Fibroblast of lung (primary cell): Measurements from ENCODE around the gene OSBP2. TPM values are rescaled to one million over a fixed set of nuclear protein-coding genes. Genes with fewer than 3 reads are reported as not detected.

Source experiments
- DNase-seq, 2 donors: peaks; one replicate each; pipeline versions ENCODE4 v3.0.0 to v3.0.0-alpha.2; 2010; ENCODE audit warnings: low read depth in 2 of 2
- H2AFZ ChIP-seq: 2 replicates; pipeline ENCODE4 v1.5.1; 2012; ENCODE audit warnings: low read length, control low read depth, inconsistent platforms
- H3K27ac ChIP-seq: 2 replicates; pipeline ENCODE4 v1.5.1; 2011; ENCODE audit warnings: low read length, control low read depth; ENCODE audit not compliant: insufficient read depth
- H3K27me3 ChIP-seq: 2 replicates; pipeline ENCODE4 v1.5.1; 2011; ENCODE audit warnings: mild to moderate bottlenecking, low read length; ENCODE audit not compliant: control insufficient read depth, insufficient read depth
- H3K36me3 ChIP-seq: 2 replicates; pipeline ENCODE4 v1.5.1; 2011; ENCODE audit warnings: low read length; ENCODE audit not compliant: control insufficient read depth, insufficient read depth
- H3K4me1 ChIP-seq: 2 replicates; pipeline ENCODE4 v1.5.1; 2011; ENCODE audit warnings: low read length; ENCODE audit not compliant: control insufficient read depth, insufficient read depth; ENCODE audit errors: extremely low read depth
- H3K4me2 ChIP-seq: 2 replicates; pipeline ENCODE4 v1.5.1; 2011; ENCODE audit warnings: low read length, control low read depth; ENCODE audit not compliant: insufficient read depth; ENCODE audit errors: extremely low read depth
- H3K4me3 ChIP-seq, 4 experiments: fragments of 200-600 bp in 1 of 4; sonication (generic) in 1 of 4; replicated peaks in 1 of 4; 2 replicates each; pipeline ENCODE4 v1.5.1; 2011 to 2016; ENCODE audit warnings: low read length in 4 of 4, low read depth in 3 of 4, mild to moderate bottlenecking in 3 of 4, control low read depth in 2 of 4, inconsistent platforms in 1 of 4, mixed read lengths in 1 of 4; ENCODE audit not compliant: insufficient read depth in 1 of 4; ENCODE audit errors: control extremely low read depth in 1 of 4
- H3K79me2 ChIP-seq: 2 replicates; pipeline ENCODE4 v1.5.1; 2012; ENCODE audit warnings: mild to moderate bottlenecking, low read length, inconsistent platforms; ENCODE audit not compliant: control insufficient read depth, insufficient read depth
- H3K9ac ChIP-seq: 2 replicates; pipeline ENCODE4 v1.5.1; 2011; ENCODE audit warnings: mild to moderate bottlenecking, low read length, control low read depth; ENCODE audit not compliant: insufficient read depth
- H3K9me3 ChIP-seq: 2 replicates; pipeline ENCODE4 v1.5.1; 2012; ENCODE audit warnings: low read depth, low read length; ENCODE audit not compliant: control insufficient read depth, insufficient read depth
- H4K20me1 ChIP-seq: 2 replicates; pipeline ENCODE4 v1.5.1; 2011; ENCODE audit warnings: low read length; ENCODE audit not compliant: control insufficient read depth, insufficient read depth; ENCODE audit errors: extremely low read depth
- EZH2 ChIP-seq: IDR thresholded peaks from 2 replicates; pipeline ENCODE4 v1.5.1; 2012; ENCODE audit warnings: low read length, control low read depth, mild to moderate bottlenecking; ENCODE audit errors: missing control alignments
- polyA plus RNA-seq, 2 donors: library from polyadenylated mRNA; depleted of rRNA in 1 of 2; stranded (reverse) in 1 of 2; unstranded in 1 of 2; fragments of >200 nt; gene quantifications; 2 replicates each; pipeline ENCODE4 v1.2.1, GENCODE V29; 2011 to 2012; ENCODE audit warnings: missing spikeins in 1 of 2
- total RNA-seq: library from RNA; depleted of rRNA; stranded (reverse); fragments of >200 nt; gene quantifications from 2 replicates; pipeline ENCODE4 v1.2.1, GENCODE V29; 2014
- TF ChIP-seq, protein P1 (sequence below), 2 donors: IDR thresholded peaks in 1 of 2; conservative IDR thresholded peaks in 1 of 2; 1 replicate in 1 of 2; 2 replicates in 1 of 2; pipeline ENCODE4 v1.5.1; 2011 to 2012; ENCODE audit warnings: low read length in 2 of 2, control low read depth in 1 of 2, inconsistent platforms in 1 of 2, low read depth in 1 of 2, mild to moderate bottlenecking in 1 of 2

The OSBP2 gene
- total and polyA plus RNA-seq, 2 donors (not counting 1 experiment from before 2014, with no cell fraction given), result 0.40 to 3.8 TPM

DNA sequence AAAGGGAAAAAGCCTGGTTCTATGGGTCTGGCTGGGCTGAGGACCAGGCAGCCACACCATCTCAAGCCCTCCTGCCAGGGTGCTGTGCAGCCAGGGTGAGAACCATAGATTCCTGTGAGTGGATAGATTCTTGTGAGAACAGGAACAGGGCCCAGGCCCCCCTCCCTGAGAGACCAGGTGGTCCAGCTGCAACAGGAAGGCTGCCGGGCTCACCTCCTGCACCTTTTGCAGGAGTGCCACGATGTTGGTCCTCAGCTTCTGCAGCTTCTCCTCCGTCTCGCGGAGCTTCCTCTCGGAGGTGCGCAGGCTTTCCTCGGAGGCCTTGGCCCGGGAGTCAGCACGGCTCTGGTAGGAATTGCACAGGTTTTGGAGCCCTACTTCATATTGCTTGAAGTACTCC lies 233.1 kb downstream of the OSBP2 start:
- no peak overlapping the region for H3K9ac ChIP-seq
- H2AFZ ChIP-seq, result no peak overlapping the region
- H3K27ac ChIP-seq, result no peak overlapping the region
- TF ChIP-seq, protein P1, sequence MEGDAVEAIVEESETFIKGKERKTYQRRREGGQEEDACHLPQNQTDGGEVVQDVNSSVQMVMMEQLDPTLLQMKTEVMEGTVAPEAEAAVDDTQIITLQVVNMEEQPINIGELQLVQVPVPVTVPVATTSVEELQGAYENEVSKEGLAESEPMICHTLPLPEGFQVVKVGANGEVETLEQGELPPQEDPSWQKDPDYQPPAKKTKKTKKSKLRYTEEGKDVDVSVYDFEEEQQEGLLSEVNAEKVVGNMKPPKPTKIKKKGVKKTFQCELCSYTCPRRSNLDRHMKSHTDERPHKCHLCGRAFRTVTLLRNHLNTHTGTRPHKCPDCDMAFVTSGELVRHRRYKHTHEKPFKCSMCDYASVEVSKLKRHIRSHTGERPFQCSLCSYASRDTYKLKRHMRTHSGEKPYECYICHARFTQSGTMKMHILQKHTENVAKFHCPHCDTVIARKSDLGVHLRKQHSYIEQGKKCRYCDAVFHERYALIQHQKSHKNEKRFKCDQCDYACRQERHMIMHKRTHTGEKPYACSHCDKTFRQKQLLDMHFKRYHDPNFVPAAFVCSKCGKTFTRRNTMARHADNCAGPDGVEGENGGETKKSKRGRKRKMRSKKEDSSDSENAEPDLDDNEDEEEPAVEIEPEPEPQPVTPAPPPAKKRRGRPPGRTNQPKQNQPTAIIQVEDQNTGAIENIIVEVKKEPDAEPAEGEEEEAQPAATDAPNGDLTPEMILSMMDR (conservative IDR thresholded peaks at IDR 0.05 in 1 of 2, IDR thresholded peaks at IDR 0.05 in 1 of 2; ENCODE audit: low read depth in 1 of 2, low read length in 2 of 2), result no peak
- TF ChIP-seq EZH2, result no peak
- H4K20me1 ChIP-seq, result no peaks in the 10 kb centered on the region
- no peaks in the 10 kb centered on the region for H3K4me1 ChIP-seq
- no peak overlapping the region for H3K4me2 ChIP-seq
- H3K27me3 ChIP-seq, result no peaks in the 10 kb centered on the region
- DNase-seq, result no peak
- H3K36me3 ChIP-seq, result peaks cover 26% of the 10 kb centered on the region
- H3K9me3 ChIP-seq, result no peaks in the 10 kb centered on the region
- H3K4me3 ChIP-seq, result no peak overlapping the region
- no peaks in the 10 kb centered on the region for H3K79me2 ChIP-seq

DNA sequence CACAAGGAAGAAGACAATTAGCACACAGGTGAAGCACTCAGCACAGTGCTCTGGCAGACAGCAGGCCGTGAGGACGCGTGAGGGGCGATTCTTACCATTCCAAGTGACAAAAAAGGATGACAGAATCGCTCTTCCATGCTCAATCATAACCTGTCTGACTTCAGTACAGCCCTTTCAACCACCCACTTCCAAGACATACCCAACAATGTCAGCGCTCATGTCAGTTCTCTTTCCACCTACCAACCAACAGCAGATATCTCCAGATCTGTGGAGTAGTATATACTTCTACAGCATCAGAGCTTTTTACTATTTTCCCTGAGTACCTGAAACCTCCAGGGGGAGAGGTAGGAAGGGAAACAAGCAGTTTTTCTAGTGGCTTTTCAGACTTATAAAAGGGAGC lies 233.7 kb downstream of the OSBP2 start:
- Histone ChIP-seq H3K36me3 (peaks cover 28% of the 10 kb centered on the region), H3K79me2 (no peaks in the 10 kb centered on the region), H3K9ac (no peak overlapping the region), H3K4me3 (no peak overlapping the region), H3K4me1 (no peaks in the 10 kb centered on the region), H4K20me1 (no peaks in the 10 kb centered on the region), H3K27ac (no peak overlapping the region), H3K9me3 (no peaks in the 10 kb centered on the region), H3K4me2 (no peak overlapping the region), H2AFZ (no peak overlapping the region), H3K27me3 (no peaks in the 10 kb centered on the region)
- TF ChIP-seq, protein P1 (conservative IDR thresholded peaks at IDR 0.05 in 1 of 2, IDR thresholded peaks at IDR 0.05 in 1 of 2; ENCODE audit: low read depth in 1 of 2, low read length in 2 of 2), result no peak
- TF ChIP-seq EZH2, result no peak
- no peak for DNase-seq

DNA sequence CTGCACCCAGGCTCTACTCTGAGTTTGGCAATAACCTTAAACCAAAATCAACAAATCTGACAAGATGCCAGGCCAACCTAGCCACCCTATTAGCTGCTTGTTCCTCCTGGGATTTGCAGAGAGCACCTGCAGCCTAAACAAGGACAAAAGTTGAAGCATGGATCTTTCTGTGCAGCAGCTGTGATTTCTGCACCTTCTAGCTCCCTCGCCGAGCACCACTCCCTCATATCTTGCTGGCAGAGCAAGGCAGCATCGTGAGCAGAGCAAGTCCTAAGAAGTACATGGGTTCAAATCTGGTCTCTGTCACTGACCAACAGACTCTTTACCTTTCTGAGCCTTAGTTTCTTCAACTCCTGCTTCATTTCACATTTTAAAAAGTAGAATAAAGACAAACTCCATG lies 235.6 kb downstream of the OSBP2 start:
- H3K36me3 ChIP-seq, result peaks cover 35% of the 10 kb centered on the region
- no peak overlapping the region for H3K4me3 ChIP-seq
- no peak overlapping the region for H3K27ac ChIP-seq
- no peak for DNase-seq
- H3K4me1 ChIP-seq, result no peaks in the 10 kb centered on the region
- H3K79me2 ChIP-seq, result no peaks in the 10 kb centered on the region
- no peak overlapping the region for H3K4me2 ChIP-seq
- no peaks in the 10 kb centered on the region for H3K27me3 ChIP-seq
- no peaks in the 10 kb centered on the region for H3K9me3 ChIP-seq
- no peak overlapping the region for H3K9ac ChIP-seq
- no peaks in the 10 kb centered on the region for H4K20me1 ChIP-seq
- TF ChIP-seq, protein P1 (conservative IDR thresholded peaks at IDR 0.05 in 1 of 2, IDR thresholded peaks at IDR 0.05 in 1 of 2; ENCODE audit: low read depth in 1 of 2, low read length in 2 of 2), result no peak
- TF ChIP-seq EZH2, result no peak
- H2AFZ ChIP-seq, result no peak overlapping the region
